Measurements from ENCODE around the gene CEACAM16.

The CEACAM16 gene

DNA sequence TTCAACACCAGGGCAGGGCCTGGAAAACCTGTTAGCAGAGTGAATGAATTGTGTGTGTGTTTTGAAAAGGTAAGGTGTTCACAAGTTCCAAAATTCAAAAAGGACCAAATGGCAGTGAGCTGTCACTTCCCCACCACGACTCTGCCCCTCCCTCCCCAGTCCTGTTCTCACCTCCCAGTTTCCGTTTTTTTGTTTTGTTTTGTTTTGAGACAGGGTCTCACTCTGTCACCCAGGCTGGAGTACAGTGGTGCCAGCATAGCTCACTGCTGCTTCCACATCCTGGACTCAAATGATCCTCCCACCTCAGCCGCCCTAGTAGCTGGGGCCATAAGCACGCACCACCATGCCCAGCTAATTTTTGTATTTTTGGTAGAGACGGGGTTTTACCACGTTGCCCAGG, 29.2 kb downstream of the CEACAM16 start:
- no peak for DNase-seq

DNA sequence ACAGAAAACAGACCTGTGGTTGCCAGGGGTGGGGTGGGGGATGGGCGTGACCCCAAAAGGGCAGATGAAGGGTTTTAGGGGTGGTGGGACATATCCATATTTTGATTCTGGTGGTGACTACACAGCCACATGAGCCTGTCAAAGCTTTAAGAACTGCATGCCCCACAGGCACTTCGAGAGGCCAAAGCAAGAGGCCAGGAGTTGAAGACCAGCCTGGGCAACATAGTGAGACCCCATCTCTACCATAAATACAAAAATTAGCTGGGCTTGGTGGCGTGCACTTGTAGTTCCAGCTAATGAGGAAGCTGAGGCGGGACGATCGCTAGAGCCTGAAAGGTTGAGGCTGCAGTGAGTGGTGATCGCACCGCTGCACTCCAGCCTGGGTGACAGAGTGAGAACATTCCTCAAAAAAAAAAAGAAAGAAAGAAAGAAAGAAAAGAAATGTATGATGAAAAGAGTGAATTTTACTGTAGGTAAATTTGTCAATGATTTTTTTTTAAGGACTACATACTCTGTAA, 30.6 kb downstream of the CEACAM16 start:
- DNase-seq, result no peak

DNA sequence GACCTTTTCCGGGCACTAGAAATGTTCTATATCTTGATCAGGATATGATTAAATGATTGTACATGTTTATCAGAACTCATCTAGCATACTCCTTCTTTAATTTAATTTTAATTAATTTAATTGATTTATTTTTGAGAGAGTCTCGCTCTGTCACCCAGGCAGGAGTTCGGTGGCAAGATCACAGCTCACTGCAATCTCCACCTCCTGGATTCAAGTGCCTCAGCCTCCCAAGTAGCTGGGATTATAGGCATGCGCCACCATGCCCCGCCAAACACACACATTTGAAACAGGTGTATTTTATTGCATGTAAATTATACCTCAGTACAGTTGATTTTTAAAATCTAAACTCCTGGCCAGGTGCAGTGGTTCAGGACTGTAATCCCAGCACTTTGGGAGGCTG, 32.1 kb downstream of the CEACAM16 start:
- DNase-seq, result no peak

DNA sequence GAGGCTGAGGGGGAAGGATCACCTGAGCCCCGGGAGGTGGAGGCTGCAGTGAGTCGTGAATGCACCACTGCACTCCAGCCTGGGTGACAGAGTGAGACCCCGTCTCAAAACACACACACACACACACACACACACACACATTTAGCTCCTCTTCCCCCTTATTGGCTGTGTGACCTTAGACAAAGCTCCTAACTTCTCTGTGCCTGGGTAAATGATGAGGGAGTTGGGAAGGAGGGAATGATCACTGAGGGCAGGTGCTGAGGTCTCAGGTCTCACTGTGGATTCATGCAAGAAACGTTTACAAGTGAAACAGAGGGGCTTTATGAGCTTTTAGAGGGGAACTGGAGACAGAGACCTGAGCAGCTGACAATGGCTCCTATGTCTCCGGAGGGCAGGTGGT, 32.7 kb downstream of the CEACAM16 start:
- DNase-seq, result no peak

DNA sequence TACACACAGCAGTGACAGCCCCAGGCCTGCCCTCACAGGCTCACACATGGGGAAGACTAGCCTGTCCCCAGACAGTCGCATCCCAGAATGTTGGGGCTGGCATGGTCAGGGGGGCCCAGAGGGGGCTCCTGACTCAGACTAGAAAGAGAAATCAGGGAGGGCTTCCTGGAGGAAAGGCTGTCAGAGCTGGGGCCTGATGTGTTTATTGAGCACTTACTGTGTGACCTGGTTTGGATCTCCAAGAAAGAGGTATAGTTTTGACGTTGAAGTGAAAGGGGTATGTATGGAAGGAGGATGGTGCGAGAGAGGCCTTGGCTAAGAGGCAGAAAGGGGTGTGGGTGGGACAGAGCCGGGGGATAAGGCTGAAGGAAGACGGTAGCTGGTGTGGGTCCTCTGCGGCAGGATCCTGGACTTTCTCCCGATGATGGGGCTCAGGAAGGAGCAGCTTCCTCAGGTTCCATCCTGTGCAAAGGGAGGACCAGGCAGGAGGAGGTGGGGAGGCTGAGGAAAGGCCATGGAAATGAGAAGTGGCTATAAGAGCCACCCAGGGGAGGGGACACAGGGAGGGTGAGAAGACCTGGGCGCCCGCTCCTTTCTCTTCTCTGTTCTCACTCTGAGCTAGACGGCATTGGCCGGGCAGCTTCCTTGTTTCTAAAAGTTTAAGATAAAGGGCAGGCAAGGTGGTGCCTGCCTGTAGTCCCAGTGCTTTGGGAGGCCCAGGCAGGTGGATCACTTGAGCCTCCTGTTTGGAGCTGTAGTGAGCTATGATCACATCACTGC, 33.5 kb downstream of the CEACAM16 start:
- no peak for DNase-seq

DNA sequence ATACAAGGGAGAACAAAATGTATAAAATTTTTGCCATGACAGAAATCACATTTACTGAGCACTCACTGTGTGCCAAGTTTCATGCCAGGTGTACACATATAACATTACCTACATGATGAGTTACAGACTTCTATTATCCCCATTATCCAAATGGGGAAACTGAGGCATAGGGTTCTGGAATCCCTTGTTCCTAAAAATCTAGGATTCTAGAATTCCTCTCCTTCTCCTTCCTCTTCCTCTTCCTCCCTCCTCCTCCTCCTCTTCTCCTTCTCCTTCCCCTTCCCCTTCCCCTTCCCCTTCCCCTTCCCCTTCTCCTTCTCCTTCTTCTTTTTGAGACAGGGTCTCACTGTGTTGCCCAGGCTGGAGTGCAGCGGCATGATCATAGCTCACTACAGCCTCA, 35.4 kb downstream of the CEACAM16 start:
- no peak for DNase-seq

DNA sequence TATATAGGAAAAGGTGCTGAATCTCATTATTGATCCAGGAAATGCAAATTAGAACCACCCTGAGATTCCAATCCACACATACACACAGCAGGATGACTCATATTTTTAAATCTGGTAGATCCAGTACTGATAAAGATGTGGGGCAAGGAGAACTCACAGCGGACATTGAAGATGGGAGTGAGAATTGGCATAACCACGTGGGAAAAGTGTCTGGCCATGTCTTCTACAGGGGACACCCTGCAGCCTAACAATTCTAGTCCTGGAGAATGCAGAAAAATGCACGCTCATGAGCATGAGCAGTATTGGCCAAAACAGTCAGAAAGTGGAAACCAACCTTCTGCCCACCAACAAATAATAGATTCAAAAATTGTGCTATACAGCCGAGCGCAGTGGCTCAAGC, 36.1 kb downstream of the CEACAM16 start:
- DNase-seq, result no peak

DNA sequence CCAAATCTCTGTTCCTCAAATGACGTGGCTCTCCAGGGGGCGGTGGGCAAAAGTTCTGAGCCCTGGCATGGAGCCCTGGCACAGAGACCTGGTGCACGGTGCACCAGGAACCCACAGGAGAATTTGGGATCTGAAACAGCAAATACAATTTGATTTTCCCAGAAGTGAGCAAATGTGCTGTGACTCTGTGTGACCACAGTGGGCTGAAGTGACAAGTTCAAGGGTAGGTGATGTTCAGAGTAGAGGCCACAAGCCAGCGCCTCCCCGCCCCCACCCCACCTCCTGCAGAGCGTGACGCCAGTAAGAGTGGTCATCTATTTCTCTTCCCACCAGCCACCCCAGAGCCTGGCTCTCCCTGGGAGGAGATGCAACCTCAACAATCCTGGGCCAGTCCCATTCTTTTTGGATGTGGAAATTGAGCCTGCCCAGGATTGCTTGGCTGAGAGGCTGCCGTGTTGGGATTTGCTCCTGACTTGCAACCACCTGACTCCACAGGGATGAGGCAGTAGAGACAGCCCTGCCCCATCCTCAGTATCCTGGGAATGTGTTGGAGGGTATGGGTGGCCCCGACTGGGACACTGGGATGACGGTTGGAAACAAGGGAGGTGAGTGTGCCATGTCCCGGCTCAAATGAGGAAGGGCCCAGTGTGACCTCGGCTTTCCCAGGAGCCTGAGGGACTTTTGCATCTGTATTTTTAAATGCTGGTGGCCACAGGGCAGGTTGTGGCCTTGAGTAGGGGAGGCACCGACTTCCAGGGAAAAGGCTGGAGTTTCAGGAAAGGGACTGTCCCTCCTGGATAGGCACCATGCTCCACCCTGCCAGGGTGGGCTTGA, 38.5 kb downstream of the CEACAM16 start:
- no peak for DNase-seq

DNA sequence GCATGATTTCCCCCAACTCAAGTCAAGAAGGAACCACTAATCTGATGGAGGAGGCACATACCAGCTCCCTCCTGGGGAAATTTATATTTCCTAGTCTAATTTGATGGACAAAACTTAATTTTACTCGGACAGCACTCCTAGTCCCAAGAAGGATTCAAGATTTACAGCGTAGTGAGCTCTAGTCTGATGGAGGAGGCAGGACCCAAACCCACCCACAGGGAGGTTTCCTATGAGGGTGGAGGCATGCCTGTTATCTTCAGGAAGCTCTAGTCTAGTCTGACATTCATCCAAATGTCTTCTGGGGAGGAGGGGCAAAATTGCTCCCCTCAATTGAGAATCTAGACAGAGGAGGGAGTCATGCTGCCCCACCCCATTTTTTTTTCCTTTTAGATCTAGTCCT, 39.2 kb downstream of the CEACAM16 start:
- DNase-seq, result no peak

DNA sequence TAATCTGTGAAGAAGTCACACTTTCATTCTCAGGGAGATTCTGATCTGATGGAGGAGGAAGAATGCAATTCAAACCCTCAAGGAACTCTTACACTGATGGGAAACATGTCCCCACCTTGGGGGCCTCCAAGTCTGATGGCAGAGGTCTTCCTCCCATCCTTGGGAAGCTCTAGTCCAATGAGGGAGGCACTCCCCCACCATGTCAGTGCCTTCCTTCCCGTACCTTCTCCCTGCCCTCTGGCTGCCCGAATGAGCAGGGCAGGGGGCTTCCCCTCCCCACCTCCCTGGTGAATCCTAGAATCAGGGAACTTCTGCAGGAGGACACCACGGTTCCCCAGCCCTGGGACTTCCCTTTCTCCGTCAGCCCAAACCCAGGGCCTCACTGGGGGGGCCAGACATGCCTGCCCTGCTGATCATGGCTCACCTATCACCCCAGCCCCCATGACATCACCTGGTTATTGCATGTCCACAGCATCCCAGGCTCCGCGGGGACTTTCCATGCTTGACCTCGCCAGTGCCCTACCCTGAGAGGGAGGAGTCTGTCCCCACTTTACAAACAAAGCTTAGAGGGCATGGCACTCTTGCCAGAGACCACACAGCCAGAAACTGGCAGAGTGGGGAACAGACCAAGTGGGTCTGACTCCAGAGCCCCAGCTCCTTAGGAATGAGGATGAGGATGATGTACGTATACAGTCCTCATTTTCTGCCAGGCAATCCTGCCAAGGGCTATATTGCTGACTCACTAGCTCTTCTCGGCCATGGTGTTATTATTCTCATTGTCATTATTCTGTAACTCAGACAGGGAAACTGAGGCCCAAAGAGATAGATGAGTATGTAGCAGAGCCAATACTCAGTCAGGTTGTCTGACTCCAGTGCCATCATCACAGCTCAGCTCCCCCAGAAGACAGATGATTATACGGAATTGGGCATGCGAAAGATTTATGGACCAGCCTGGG, 39.9 kb downstream of the CEACAM16 start:
- DNase-seq, result peak; percentile 10

DNA sequence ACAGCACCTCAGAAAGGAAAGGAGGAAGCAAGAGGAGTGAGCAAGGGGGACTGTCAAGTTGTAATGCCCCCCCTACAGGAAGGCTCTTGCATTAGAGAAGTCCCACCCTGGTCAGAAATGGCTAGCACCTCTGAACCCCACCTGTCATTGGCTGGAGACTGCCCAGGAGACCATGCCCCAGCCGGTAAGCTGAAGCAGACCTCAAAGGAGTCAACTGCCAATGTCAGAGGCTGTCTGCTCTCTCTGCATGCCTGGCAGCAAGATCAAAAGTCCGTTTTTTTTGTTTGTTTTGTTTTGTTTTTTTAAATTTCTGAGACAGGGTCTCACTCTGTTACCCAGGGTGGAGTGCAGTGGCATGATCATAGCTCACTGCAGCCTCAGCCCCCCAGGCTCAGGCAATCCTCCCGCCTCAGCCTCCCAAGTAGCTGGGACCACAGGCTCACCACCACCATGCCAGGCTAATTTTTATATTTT, 41.4 kb downstream of the CEACAM16 start:
- DNase-seq, result no peak

DNA sequence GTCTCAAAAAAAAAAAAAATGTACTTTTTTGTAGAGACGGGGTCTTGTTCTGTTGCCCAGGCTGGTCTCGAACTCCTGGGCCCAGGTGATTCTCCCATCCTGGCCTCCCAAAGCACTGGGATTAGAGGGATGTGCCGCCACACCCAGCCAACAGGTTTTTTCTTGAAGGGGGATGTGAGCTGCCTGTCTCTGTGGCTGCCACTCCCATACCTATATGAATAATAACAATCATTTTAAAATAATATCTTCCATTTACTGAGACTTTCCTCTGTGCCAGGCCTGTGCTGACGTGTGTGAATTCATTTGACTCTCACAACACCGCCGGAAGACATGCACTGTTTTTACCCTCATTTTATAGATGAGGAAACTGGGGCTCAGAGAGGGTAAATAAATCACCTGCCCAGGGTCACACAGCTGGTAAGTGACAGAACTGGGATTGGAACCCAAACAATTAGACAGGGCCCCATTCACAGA, 42.3 kb downstream of the CEACAM16 start:
- DNase-seq, result no peak

DNA sequence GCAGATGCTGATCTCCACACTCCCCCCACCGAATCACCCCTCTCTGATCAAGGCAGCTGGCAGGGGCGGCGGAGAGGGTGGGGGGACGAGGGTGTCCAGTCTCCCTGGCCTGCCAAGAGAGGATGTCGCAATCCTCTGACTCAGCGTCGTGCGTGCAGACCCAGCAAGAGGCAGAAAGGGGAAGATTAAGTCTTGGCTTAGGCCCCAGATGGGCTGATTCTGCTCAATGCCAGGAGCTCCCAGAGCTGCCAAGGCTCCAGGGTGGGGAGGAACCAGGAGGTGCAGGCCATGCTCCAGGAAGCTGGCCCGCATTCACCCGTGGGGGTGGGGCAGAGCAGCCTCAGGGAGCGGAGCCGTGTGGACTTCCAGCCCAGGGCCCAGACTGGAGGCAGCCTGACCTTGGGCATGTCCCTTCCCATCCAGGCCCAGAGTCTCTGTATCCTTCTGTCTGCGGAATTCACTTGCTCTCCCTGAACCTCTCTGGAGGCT, 42.9 kb downstream of the CEACAM16 start:
- peak; percentile 91 for DNase-seq

DNA sequence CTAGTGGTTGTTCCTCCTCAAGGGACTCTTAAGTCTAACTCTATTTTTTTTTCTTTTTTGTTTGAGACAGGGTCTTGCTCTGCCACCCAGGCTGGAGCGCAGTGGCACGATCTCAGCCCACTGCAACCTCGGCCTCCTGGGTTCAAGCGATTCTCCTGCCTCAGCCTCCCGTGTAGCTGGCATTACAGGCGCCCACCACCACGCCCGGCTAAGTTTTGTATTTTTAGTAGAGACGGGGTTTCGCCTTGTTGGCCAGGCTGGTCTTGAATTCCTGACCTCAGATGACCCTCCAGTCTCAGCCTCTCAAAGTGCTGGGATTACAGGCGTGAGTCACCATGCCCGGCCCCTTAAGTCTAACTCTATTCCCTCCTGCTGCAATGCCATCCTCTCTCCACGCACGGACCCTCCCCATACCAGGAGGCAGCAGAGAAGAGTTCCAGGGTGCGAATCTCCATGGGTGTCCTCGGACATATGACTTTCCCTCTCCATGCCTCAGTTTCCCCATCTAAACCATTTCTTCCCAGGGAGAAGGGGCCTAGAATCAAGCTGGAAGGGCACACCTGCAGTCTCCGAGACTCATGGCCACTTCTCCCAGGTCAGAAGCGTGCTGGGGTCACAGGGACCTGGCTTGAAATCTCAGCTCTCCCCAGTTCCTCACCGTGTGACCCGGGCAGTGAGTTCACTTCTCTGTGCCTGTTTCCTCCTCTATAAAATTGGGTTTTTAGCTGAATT, 43.5 kb downstream of the CEACAM16 start:
- no peak for DNase-seq

DNA sequence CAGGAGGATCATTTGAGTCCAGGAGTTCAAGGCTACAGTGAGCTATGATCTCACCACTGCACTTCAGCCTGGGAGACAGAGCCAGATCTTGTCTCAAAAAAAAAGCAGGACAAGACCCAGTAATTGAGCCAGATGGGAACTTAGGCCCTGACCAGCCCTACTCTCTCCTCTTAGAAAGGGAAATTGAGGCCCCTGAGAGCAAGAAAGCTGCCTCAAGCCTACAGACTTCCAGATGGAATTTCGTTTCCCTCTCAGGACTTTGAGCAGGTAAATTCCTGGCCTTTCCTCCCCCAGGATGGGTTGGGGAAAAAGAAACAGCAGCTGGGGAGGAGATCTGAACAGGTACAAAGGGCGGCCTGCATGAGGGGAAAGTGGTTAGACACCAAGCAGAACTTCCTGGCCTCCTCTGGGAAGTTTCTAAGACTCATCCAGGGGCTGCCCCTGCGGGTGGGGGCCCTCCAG, 46.0 kb downstream of the CEACAM16 start:
- DNase-seq, result no peak

DNA sequence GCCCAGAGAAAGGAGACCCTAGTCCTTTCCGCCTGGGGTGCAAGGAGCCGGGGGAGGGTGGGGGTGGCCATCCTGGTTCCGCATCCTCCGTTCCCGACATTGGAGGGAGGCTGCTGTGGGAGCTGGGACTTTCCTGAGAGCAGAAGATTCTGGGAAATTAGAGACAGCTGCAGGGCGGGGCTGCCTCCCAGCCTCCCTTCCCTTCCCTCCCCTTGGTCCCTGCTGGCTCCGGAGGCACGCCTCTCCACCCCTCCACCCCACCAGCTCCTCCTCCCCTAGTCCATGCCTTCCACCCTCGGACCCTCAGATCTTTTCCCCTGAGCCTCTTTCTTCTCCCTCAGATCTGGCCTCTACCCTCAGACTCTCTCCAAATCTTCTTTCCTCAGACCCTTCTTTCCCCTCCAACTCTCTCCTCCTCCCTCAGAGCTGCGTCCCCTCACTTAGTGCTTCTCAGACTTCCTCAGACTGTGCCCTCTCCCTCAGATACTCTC, 46.4 kb downstream of the CEACAM16 start:
- DNase-seq, result peak; percentile 50

DNA sequence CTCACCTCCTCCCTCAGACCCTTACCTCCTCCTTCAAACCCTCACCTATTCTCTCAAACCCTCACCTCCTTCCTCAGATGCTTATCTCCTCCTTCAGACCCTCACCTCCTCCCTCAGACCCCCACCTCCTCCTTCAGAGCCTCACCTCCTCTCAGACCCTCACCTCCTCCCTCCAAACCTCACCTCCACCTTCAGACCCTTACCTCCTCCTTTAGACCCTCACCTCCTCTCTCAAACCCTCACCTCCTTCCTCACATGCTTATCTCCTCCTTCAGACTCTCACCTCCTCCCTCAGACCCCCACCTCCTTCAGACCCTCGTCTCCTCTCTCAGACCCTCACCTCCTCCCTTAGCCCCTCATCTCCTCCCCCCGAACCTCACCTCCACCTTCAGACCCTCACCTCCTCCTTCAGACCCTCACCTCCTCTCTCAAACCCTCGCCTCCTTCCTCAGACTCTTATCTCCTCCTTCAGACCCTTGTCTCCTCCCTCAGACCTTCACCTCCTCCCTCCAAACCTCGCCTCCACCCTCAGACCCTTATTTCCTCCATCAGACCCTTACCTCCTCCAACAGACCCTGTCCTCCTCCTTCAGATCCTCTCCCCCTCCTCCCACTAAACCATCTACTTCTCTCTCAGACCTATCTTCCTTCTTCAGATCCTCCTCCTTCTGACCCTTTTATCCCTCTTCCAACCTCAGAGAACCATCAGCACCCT, 47.1 kb downstream of the CEACAM16 start:
- DNase-seq, result no peak

DNA sequence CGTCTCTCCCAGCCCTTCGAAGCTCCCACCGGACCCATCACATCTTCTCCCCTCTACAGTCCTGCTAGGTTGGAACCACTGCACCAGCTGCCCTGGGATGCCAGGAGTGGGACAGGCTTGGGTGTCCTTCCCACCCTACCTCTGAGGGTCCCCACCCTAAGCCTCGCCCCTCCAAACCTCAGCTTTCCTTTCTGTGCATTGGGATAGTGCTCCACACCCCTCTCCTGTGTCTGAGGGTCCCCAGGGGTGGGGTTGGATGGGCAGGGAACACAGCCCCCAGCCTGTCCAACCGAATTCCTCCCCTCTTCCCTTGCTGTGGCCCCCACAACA, 47.6 kb downstream of the CEACAM16 start:
- DNase-seq, result no peak

DNA sequence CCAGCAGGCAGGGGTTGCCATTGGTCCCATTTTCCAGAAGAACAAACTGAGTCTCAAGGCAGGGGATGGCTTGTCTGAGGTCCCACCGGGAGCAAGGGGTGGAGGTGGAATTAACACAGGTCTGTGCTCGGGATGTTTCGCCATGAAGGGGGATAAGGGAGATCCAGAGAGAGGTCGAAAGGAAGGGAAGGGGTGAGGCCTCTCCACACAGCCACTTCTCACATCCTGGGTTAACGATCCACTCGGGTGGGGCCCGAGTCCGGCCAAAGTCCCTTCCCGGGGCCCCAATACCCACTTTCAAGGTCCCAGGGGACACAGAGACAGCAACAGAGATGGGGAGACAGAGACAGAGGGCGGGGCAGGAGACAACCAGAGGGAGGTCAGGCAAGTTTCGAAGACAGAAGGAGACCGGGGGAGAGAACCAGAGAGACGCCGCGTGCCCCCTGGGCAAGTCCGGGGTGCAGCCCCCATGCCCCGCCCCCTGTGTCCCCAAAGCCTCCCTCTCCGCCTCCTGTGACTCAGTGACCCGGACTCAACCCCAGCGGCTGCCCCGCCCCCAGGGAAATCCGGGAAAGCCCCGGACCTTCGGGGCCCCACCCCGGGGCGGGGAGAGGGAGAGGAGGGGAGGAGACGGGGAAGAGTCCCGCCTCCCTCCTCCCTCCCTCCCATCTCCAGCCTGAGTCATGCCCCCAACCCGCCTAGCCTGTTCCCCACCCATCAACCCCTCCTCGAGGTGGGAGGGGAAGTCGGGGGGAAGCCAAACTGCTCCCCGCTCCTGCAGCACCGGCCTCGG, 48.2 kb downstream of the CEACAM16 start:
- DNase-seq, result peak; percentile 82
